Muscle of leg (tissue), 11 donors: ENCODE measurements around the gene RER1. TPM values are rescaled to one million over a fixed set of nuclear protein-coding genes. Genes with fewer than 3 reads are reported as not detected.

ENCODE experiments used
- DNase-seq: peaks from one replicate; pipeline ENCODE4 v3.0.0; 2013
- H3K27ac ChIP-seq: one replicate; pipeline ENCODE4 v1.5.1; 2013; ENCODE audit warnings: mild to moderate bottlenecking, low read length, control low read depth
- H3K27me3 ChIP-seq: one replicate; pipeline ENCODE4 v1.6.1; 2013; ENCODE audit warnings: low read length; ENCODE audit not compliant: control insufficient read depth, insufficient read depth
- H3K36me3 ChIP-seq: one replicate; pipeline ENCODE4 v1.6.1; 2013; ENCODE audit warnings: low read length; ENCODE audit not compliant: control insufficient read depth, insufficient read depth
- H3K4me1 ChIP-seq: one replicate; pipeline ENCODE4 v1.6.1; 2013; ENCODE audit warnings: low read length; ENCODE audit not compliant: control insufficient read depth, insufficient read depth
- H3K4me3 ChIP-seq: one replicate; pipeline ENCODE4 v1.5.1; 2013; ENCODE audit warnings: low read length, control low read depth
- H3K9me3 ChIP-seq: replicated peaks from 2 replicates; pipeline ENCODE4 v1.6.1; 2013; ENCODE audit warnings: low read depth, low read length; ENCODE audit not compliant: control insufficient read depth
- WGBS: methylation state at CpG from one replicate; pipeline ENCODE4 v1.1.5; 2013; ENCODE audit warnings: missing lambda C conversion rate; ENCODE audit not compliant: insufficient coverage; 5-methylcytosine and 5-hydroxymethylcytosine counted together
- polyA plus RNA-seq, 8 donors: library from polyadenylated mRNA; unstranded; fragments of 120-200 nt; gene quantifications; one replicate each; pipeline versions ENCODE4 v1.2.1 to v1.2.3, GENCODE V29; 2013; ENCODE audit warnings: inconsistent platforms in 1 of 8, low replicate concordance in 1 of 8; ENCODE audit not compliant: insufficient read length in 8 of 8, insufficient read depth in 1 of 8
- total RNA-seq: library from RNA; stranded (reverse); fragments of 120-200 nt; gene quantifications from one replicate; pipeline ENCODE4 v1.2.4, GENCODE V29; 2013

The RER1 gene
- total and polyA plus RNA-seq, 9 donors = 57.5 to 86.6 (median 69.3) TPM

- H3K27ac ChIP-seq = no peak overlapping the region
- no peaks in the 10 kb centered on the region for H3K9me3 ChIP-seq
- no peak for DNase-seq
- H3K4me1 ChIP-seq = peaks cover 48% of the 10 kb centered on the region
- H3K4me3 ChIP-seq = no peak overlapping the region
- WGBS = 89% methylated on average over 13 of the region's 14 CpGs
- peaks cover 15% of the 10 kb centered on the region for H3K36me3 ChIP-seq
- H3K27me3 ChIP-seq = no peaks in the 10 kb centered on the region
These were observed 8.1 kb upstream of the RER1 start for GRCh38 chr1:2383576-2383975.

DNA sequence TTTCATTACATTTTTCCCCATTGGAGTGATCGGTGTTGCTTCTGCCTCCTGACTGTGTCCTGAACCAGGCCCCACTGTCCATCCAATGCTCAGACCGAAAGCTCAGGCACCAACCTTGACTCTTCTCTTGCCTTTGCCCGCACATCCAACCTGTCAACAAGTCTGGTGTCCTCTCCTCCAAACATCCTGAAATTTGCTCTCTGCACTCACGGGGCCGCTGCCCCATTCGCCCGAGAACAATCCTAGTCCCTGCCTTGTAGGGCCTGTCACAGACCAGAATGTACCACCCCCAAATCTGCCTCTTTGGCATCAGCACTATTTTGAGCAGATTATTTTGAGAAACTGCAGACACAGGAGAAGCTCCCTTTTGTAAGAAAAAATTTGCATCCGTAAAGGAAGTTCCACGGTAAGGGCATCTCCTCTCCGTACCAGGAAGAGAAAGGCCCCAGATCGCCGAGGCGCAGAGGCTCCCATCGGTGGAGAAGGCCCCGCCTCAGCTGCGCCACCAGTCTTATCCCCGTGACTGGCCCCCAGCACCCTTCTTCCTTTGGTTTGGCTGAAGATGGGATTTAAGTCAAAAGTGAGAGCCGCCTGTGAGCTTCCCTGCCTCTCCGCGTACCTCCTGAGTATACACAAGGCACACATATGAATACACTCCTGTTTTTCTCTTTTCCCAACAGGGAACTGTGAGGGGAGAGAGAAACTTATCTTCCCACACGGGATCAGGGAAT lies 7.3 kb upstream of the RER1 start:
- no peak for DNase-seq
- H3K27me3 ChIP-seq = no peaks in the 10 kb centered on the region
- H3K27ac ChIP-seq = peak overlapping the region; percentile 67
- peaks cover 41% of the 10 kb centered on the region for H3K4me1 ChIP-seq
- peaks cover 15% of the 10 kb centered on the region for H3K36me3 ChIP-seq
- no peak overlapping the region for H3K4me3 ChIP-seq
- WGBS = 86% methylated on average over 14 of the region's 21 CpGs
- no peaks in the 10 kb centered on the region for H3K9me3 ChIP-seq

GRCh38 chr1:2384941-2385481 lies 6.6 kb upstream of the RER1 start:
- H3K36me3 ChIP-seq = peaks cover 17% of the 10 kb centered on the region
- peaks cover 34% of the 10 kb centered on the region for H3K4me1 ChIP-seq
- no peaks in the 10 kb centered on the region for H3K9me3 ChIP-seq
- no peak overlapping the region for H3K4me3 ChIP-seq
- DNase-seq = peak; percentile 50
- H3K27me3 ChIP-seq = no peaks in the 10 kb centered on the region
- H3K27ac ChIP-seq = peak overlapping the region; percentile 71
- 75% methylated on average over 38 of the region's 41 CpGs for WGBS

GRCh38 chr1:2385606-2386280 lies 5.9 kb upstream of the RER1 start:
- peaks cover 17% of the 10 kb centered on the region for H3K36me3 ChIP-seq
- peaks cover 38% of the 10 kb centered on the region for H3K4me1 ChIP-seq

DNA sequence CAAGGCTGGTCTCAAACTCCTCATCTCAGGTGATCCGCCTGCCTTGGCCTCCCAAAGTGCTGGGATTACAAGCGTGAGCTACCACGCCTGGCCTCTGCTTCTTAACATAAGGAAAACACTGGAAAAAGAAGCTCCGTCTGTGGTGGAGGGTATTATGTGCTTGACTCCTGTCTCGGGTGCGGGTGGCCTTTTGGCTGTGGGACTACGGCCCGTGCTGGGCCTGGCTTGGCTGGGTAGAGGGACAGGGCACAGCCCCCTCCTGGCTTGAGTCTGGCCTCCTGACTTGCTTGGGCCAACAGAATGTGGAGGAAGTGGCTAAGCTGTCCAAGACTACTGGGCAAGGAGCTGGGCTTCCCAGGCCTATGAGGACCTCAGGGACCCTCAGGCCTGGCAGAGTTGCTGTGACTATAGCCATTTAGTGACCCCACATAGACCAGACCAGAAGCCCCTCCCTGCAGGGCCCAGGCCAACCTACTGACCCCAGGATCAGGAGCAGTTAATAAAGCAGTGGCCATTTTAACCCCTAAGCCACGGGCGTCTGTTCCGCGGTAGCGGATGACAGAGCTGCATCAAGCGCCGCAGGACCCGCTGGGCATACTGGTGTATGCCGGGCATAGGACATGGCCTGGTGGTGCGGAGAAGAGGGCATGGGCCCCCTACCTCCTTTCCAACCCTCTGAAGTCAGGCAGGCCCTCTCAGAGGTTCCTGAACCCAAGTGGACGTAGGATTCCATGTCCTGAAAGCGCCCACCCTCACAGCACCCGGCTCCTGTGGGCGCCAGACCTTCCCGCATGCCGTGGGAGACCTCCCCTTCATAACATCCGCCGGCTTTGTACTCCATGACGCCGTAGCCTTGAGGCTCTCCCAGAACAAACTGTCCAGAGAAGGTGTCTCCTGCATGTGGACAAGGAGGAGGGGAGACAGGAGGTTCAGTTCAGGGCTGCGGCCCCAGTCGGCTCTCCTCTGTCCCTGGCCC lies 4.7 kb upstream of the RER1 start:
- H3K4me3 ChIP-seq = no peak overlapping the region
- no peak overlapping the region for H3K27ac ChIP-seq
- H3K9me3 ChIP-seq = no peaks in the 10 kb centered on the region
- WGBS = 92% methylated on average over 23 of the region's 30 CpGs
- H3K36me3 ChIP-seq = peaks cover 17% of the 10 kb centered on the region
- peaks cover 29% of the 10 kb centered on the region for H3K4me1 ChIP-seq
- DNase-seq = no peak
- no peaks in the 10 kb centered on the region for H3K27me3 ChIP-seq

More at GRCh38 chr1:2385606-2386280, 5.9 kb upstream of the RER1 start:
- Histone ChIP-seq H3K27me3 (no peaks in the 10 kb centered on the region), H3K9me3 (no peaks in the 10 kb centered on the region), H3K4me3 (no peak overlapping the region), H3K27ac (peak overlapping the region; percentile 71)
- WGBS = 85% methylated on average over 17 of the region's 19 CpGs
- DNase-seq = no peak

DNA sequence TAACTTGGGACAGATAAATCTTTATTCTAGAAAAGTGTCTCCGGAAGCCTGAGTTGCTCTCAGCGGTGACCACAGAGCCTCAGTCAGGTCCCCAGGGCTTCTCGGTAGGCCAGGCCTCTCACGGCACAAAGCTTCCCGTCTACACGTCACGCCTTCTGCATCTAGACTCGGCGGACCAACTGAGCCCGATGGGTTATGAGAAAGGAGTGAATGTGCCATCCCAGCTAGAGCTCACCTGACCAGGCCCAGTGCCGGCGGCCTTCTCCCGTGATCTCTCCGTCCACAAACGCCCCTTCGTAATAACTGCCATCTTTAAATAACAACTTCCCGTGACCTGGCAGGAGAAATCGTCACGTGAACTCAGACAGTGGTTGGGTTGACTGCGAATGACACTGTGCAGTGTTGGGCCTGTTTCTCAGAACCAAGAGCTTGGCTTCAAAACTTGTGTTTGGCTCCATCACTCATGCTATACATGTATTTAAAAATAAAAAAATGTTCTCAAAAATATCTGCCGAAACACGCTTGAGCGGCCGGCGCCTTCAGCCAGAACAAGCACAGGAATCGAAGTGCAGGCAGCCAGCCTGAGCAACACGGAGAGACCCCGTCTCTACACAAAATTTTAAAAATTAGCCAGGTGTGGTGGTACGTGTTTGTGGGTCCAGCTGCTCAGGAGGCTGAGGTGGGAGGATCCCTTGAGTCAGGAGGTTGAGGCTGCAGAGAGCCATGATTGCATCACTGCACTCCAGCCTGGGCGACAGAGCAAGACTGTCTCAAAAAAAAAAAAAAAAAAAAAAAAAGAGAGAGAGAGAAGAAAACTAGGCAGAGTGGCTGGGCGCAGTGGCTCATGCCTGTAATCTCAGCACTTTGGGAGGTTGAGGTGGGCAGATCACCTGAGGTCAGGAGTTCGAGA lies 3.4 kb upstream of the RER1 start:
- WGBS = 91% methylated on average over 26 of the region's 32 CpGs
- peak overlapping the region; percentile 20 for H3K27ac ChIP-seq
- H3K4me1 ChIP-seq = peaks cover 38% of the 10 kb centered on the region
- peaks cover 21% of the 10 kb centered on the region for H3K36me3 ChIP-seq
- no peaks in the 10 kb centered on the region for H3K27me3 ChIP-seq
- H3K4me3 ChIP-seq = no peak overlapping the region
- no peaks in the 10 kb centered on the region for H3K9me3 ChIP-seq
- no peak for DNase-seq

DNA sequence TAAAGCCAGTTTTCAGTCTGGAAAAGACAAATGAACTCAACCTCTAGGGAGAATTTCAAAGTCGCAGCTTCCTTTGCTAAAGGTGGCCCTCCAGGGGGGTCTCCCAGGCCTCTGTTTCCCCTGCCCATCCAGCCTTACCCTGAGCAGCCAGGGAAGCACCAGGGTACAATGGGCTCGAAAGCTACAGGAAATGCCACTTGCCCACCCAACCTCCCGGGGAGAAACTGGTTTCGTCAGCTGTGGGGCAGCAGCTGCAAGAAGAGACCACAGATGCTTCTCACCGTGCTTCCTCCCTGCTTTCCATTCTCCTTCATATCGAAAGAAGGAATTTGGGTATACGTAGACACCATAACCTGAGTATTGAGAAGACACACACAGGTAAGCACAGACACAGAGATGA lies 2.0 kb upstream of the RER1 start:
- H3K27me3 ChIP-seq = no peaks in the 10 kb centered on the region
- peaks cover 33% of the 10 kb centered on the region for H3K36me3 ChIP-seq
- peaks cover 38% of the 10 kb centered on the region for H3K4me1 ChIP-seq
- DNase-seq = no peak
- no peak overlapping the region for H3K27ac ChIP-seq
- WGBS = 80% methylated on average over 1 of the region's 7 CpGs
- no peaks in the 10 kb centered on the region for H3K9me3 ChIP-seq
- no peak overlapping the region for H3K4me3 ChIP-seq

- DNase-seq = no peak
- 0% methylated on average over 15 of the region's 62 CpGs for WGBS
- H3K4me1 ChIP-seq = peaks cover 24% of the 10 kb centered on the region
- H3K27ac ChIP-seq = no peak overlapping the region
- H3K9me3 ChIP-seq = no peaks in the 10 kb centered on the region
- H3K4me3 ChIP-seq = peak overlapping the region; percentile 80
- no peaks in the 10 kb centered on the region for H3K27me3 ChIP-seq
- H3K36me3 ChIP-seq = peaks cover 52% of the 10 kb centered on the region
These were observed 379 bp downstream of the RER1 start for GRCh38 chr1:2391931-2392509.

GRCh38 chr1:2392686-2393085 lies 1.0 kb downstream of the RER1 start:
- Histone ChIP-seq H3K4me3 (peak overlapping the region; percentile 80), H3K27ac (no peak overlapping the region), H3K9me3 (no peaks in the 10 kb centered on the region), H3K27me3 (no peaks in the 10 kb centered on the region), H3K36me3 (peaks cover 54% of the 10 kb centered on the region), H3K4me1 (peaks cover 24% of the 10 kb centered on the region)
- WGBS = 61% methylated on average over 15 of the region's 16 CpGs
- no peak for DNase-seq
